Neural progenitor cell (in vitro differentiated cells): ENCODE results near the gene COL4A2. TPM values are rescaled to one million over a fixed set of nuclear protein-coding genes. Genes with fewer than 3 reads are reported as not detected.
A peak's percentile ranks its signal among the peaks of the same experiment; 100 is the strongest.

Experiments used
- DNase-seq: peaks from one replicate; pipeline ENCODE4 v3.0.0-alpha.2; 2016; ENCODE audit warnings: low spot score
- H2AFZ ChIP-seq: fragments of 200-600 bp; sonication (generic); replicated peaks from 2 replicates; pipeline ENCODE4 v1.6.1; 2016; ENCODE audit warnings: antibody characterized with exemption
- H3F3A ChIP-seq: fragments of 200-600 bp; sonication (generic); 2 replicates; pipeline ENCODE4 v1.6.1; 2016; ENCODE audit warnings: antibody characterized with exemption, low read depth
- H3K27ac ChIP-seq: fragments of 200-600 bp; sonication (generic); 2 replicates; pipeline ENCODE4 v1.5.1; 2016; ENCODE audit warnings: mild to moderate bottlenecking
- H3K27me3 ChIP-seq: fragments of 200-600 bp; sonication (generic); 2 replicates; pipeline ENCODE4 v1.6.1; 2016; ENCODE audit warnings: mild to moderate bottlenecking, moderate library complexity
- H3K36me3 ChIP-seq: fragments of 200-600 bp; sonication (generic); 2 replicates; pipeline ENCODE4 v1.5.1; 2016
- H3K4me1 ChIP-seq: fragments of 200-600 bp; sonication (generic); 2 replicates; pipeline ENCODE4 v1.6.1; 2016; ENCODE audit warnings: mixed run types
- H3K4me2 ChIP-seq: fragments of 200-600 bp; sonication (generic); 2 replicates; pipeline ENCODE4 v1.6.1; 2016
- H3K4me3 ChIP-seq: fragments of 200-600 bp; sonication (generic); 2 replicates; pipeline ENCODE4 v1.5.1; 2016
- H3K79me2 ChIP-seq: fragments of 200-600 bp; sonication (generic); 2 replicates; pipeline ENCODE4 v1.6.1; 2016; ENCODE audit warnings: low read depth
- H3K9ac ChIP-seq: fragments of 200-600 bp; sonication (generic); 2 replicates; pipeline ENCODE4 v1.6.1; 2016
- H3K9me3 ChIP-seq: fragments of 200-600 bp; sonication (generic); 2 replicates; pipeline ENCODE4 v1.5.1; 2016; ENCODE audit warnings: low read depth
- H4K20me1 ChIP-seq: fragments of 200-600 bp; sonication (generic); 2 replicates; pipeline ENCODE4 v1.6.1; 2016; ENCODE audit warnings: low read depth
- H3K27ac Mint-ChIP-seq: 3 replicates; pipeline ENCODE4 v1.8.0; 2021; ENCODE audit warnings: mixed read lengths
- H3K27me3 Mint-ChIP-seq: 2 replicates; pipeline ENCODE4 v1.8.0; 2022; ENCODE audit warnings: low read depth, mild to moderate bottlenecking, inconsistent platforms, moderate library complexity, mixed read lengths; ENCODE audit not compliant: insufficient read depth
- H3K36me3 Mint-ChIP-seq: 3 replicates; pipeline ENCODE4 v1.8.0; 2021; ENCODE audit warnings: mixed read lengths
- H3K4me1 Mint-ChIP-seq: 3 replicates; pipeline ENCODE4 v1.8.0; 2021; ENCODE audit warnings: mixed read lengths
- H3K4me3 Mint-ChIP-seq: 3 replicates; pipeline ENCODE4 v1.8.0; 2021; ENCODE audit warnings: mild to moderate bottlenecking, moderate library complexity, mixed read lengths
- H3K9me3 Mint-ChIP-seq: 3 replicates; pipeline ENCODE4 v1.8.0; 2020; ENCODE audit warnings: mixed read lengths
- EZH2 ChIP-seq: fragments of 200-600 bp; sonication (generic); IDR thresholded peaks from 2 replicates; pipeline ENCODE4 v1.6.1; 2017; ENCODE audit warnings: antibody characterized with exemption, mild to moderate bottlenecking, moderate library complexity
- EZH2phosphoT487 ChIP-seq: fragments of 200-600 bp; sonication (generic); IDR thresholded peaks from 2 replicates; pipeline ENCODE4 v1.6.1; 2017; ENCODE audit warnings: antibody characterized with exemption
- total RNA-seq: library from RNA; depleted of rRNA; stranded (reverse); fragments of >200 nt; gene quantifications from 2 replicates; pipeline ENCODE4 v1.2.3, GENCODE V29; 2015; ENCODE audit warnings: low replicate concordance
- TF ChIP-seq, protein P1 (sequence below): fragments of 200-600 bp; sonication (generic); IDR thresholded peaks from 2 replicates; pipeline ENCODE4 v1.5.1; 2017; ENCODE audit warnings: antibody characterized with exemption, mild to moderate bottlenecking

COL4A2 gene
- total RNA-seq, 1 donor from 2014 or later = 73.6 TPM

- H3K27ac Mint-ChIP-seq = peak overlapping the region; percentile 55
- Histone ChIP-seq H3K27ac (no peak overlapping the region), H3K9me3 (no peaks in the 10 kb centered on the region), H3K27me3 (no peaks in the 10 kb centered on the region), H2AFZ (no peak overlapping the region), H4K20me1 (no peaks in the 10 kb centered on the region), H3F3A (no peaks in the 10 kb centered on the region), H3K4me3 (no peak overlapping the region), H3K4me1 (no peaks in the 10 kb centered on the region), H3K79me2 (no peaks in the 10 kb centered on the region), H3K4me2 (no peak overlapping the region), H3K36me3 (no peaks in the 10 kb centered on the region), H3K9ac (no peak overlapping the region)
- no peak for DNase-seq
- peaks cover 48% of the 10 kb centered on the region for H3K36me3 Mint-ChIP-seq
- no peaks in the 10 kb centered on the region for H3K9me3 Mint-ChIP-seq
- no peak overlapping the region for H3K4me3 Mint-ChIP-seq
- peaks cover 9% of the 10 kb centered on the region for H3K4me1 Mint-ChIP-seq
- TF ChIP-seq, protein P1, sequence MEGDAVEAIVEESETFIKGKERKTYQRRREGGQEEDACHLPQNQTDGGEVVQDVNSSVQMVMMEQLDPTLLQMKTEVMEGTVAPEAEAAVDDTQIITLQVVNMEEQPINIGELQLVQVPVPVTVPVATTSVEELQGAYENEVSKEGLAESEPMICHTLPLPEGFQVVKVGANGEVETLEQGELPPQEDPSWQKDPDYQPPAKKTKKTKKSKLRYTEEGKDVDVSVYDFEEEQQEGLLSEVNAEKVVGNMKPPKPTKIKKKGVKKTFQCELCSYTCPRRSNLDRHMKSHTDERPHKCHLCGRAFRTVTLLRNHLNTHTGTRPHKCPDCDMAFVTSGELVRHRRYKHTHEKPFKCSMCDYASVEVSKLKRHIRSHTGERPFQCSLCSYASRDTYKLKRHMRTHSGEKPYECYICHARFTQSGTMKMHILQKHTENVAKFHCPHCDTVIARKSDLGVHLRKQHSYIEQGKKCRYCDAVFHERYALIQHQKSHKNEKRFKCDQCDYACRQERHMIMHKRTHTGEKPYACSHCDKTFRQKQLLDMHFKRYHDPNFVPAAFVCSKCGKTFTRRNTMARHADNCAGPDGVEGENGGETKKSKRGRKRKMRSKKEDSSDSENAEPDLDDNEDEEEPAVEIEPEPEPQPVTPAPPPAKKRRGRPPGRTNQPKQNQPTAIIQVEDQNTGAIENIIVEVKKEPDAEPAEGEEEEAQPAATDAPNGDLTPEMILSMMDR = no peak
- TF ChIP-seq EZH2phosphoT487 (no peak), EZH2 (no peak)
- no peaks in the 10 kb centered on the region for H3K27me3 Mint-ChIP-seq
Observed at GRCh38 chr13:110436276-110436675, 129.2 kb downstream of the COL4A2 start.

GRCh38 chr13:110436786-110437370 is 129.8 kb downstream of the COL4A2 start:
- no peak overlapping the region for H3K27ac ChIP-seq
- no peaks in the 10 kb centered on the region for H3F3A ChIP-seq
- no peaks in the 10 kb centered on the region for H3K27me3 ChIP-seq
- H3K4me3 ChIP-seq = no peak overlapping the region
- no peaks in the 10 kb centered on the region for H3K27me3 Mint-ChIP-seq
- no peaks in the 10 kb centered on the region for H3K79me2 ChIP-seq
- peaks cover 45% of the 10 kb centered on the region for H3K36me3 Mint-ChIP-seq
- H3K9me3 ChIP-seq = no peaks in the 10 kb centered on the region
- no peak for DNase-seq
- H3K36me3 ChIP-seq = no peaks in the 10 kb centered on the region
- no peak overlapping the region for H3K4me2 ChIP-seq
- no peaks in the 10 kb centered on the region for H3K4me1 ChIP-seq
- TF ChIP-seq EZH2 (no peak), EZH2phosphoT487 (no peak)
- TF ChIP-seq, protein P1 = no peak
- H3K9me3 Mint-ChIP-seq = no peaks in the 10 kb centered on the region
- H3K4me3 Mint-ChIP-seq = no peak overlapping the region
- H3K9ac ChIP-seq = no peak overlapping the region
- no peak overlapping the region for H3K27ac Mint-ChIP-seq
- peaks cover 9% of the 10 kb centered on the region for H3K4me1 Mint-ChIP-seq
- H4K20me1 ChIP-seq = no peaks in the 10 kb centered on the region
- no peak overlapping the region for H2AFZ ChIP-seq

- H3K4me1 Mint-ChIP-seq = peaks cover 8% of the 10 kb centered on the region
- H3K4me1 ChIP-seq = no peaks in the 10 kb centered on the region
- no peak overlapping the region for H3K9ac ChIP-seq
- no peaks in the 10 kb centered on the region for H3K79me2 ChIP-seq
- no peaks in the 10 kb centered on the region for H3K9me3 Mint-ChIP-seq
- no peaks in the 10 kb centered on the region for H3K27me3 Mint-ChIP-seq
- no peaks in the 10 kb centered on the region for H3F3A ChIP-seq
- H3K4me3 ChIP-seq = no peak overlapping the region
- TF ChIP-seq EZH2 = no peak
- TF ChIP-seq EZH2phosphoT487 = no peak
- TF ChIP-seq, protein P1 = no peak
- H3K36me3 Mint-ChIP-seq = peaks cover 46% of the 10 kb centered on the region
- no peak for DNase-seq
- no peaks in the 10 kb centered on the region for H3K27me3 ChIP-seq
- no peak overlapping the region for H3K4me3 Mint-ChIP-seq
- H3K4me2 ChIP-seq = no peak overlapping the region
- no peaks in the 10 kb centered on the region for H3K36me3 ChIP-seq
- H3K9me3 ChIP-seq = no peaks in the 10 kb centered on the region
- no peaks in the 10 kb centered on the region for H4K20me1 ChIP-seq
- H3K27ac ChIP-seq = no peak overlapping the region
- no peak overlapping the region for H2AFZ ChIP-seq
- no peak overlapping the region for H3K27ac Mint-ChIP-seq
Observed at GRCh38 chr13:110438211-110438610, 131.1 kb downstream of the COL4A2 start.
